AG04449 (cell line): ENCODE results near the gene MFAP2.

Source experiments
- CTCF ChIA-PET: fragments of 350-600 bp; formaldehyde crosslinking; extraction: SDS; loops from one replicate; lab custom pipeline; 2021; ENCODE audit warnings: antibody characterized with exemption; lab: Yijun Ruan, JAX
- POLR2A ChIA-PET: fragments of 400-600, 350-600 bp; formaldehyde crosslinking; extraction: SDS; loops from one replicate; lab custom pipeline; 2020; ENCODE audit warnings: antibody characterized with exemption, inconsistent platforms; lab: Yijun Ruan, JAX
- DNase-seq: peaks from one replicate; pipeline ENCODE4 v3.0.0-alpha.2; 2010; ENCODE audit warnings: low read depth, low spot score
- H3K4me3 ChIP-seq: 2 replicates; pipeline ENCODE4 v1.5.1; 2011; ENCODE audit warnings: low read depth, mild to moderate bottlenecking, control low read depth, low read length
- CTCF ChIP-seq: IDR thresholded peaks from one replicate; pipeline ENCODE4 v1.5.1; 2011; ENCODE audit warnings: mild to moderate bottlenecking, moderate library complexity, low read length, control low read depth, inconsistent platforms; ENCODE audit not compliant: insufficient read depth; ENCODE audit errors: missing control alignments

Gene MFAP2

GRCh38 chr1:16926491-16927073, 53.8 kb downstream of the MFAP2 start:
- no peak for TF ChIP-seq CTCF
- H3K4me3 ChIP-seq, result no peak overlapping the region
- DNase-seq, result no peak
- CTCF ChIA-PET, result interaction anchor here (1.4 kb wide), 1 partner anchor 33 kb away, joined by 5 read pairs; no protein-coding TSS in a partner anchor
- POLR2A ChIA-PET, result interaction anchor here (1.4 kb wide), 1 partner anchor 21 kb away, joined by 4 read pairs; no protein-coding TSS in a partner anchor

- no peak for DNase-seq
- TF ChIP-seq CTCF, result no peak
- ChIA-PET CTCF (interaction anchor here (1.4 kb wide), 1 partner anchor 34 kb away, joined by 5 read pairs; no protein-coding TSS in a partner anchor), POLR2A (interaction anchor here (0.7 to 1.4 kb wide), 2 partner anchors 21 to 126 kb away, joined by 3 to 4 read pairs; no protein-coding TSS in a partner anchor)
- no peak overlapping the region for H3K4me3 ChIP-seq
These were observed 54.6 kb downstream of the MFAP2 start for GRCh38 chr1:16925635-16926490.

GRCh38 chr1:16924919-16925477, 55.4 kb downstream of the MFAP2 start:
- no peak overlapping the region for H3K4me3 ChIP-seq
- no peak for DNase-seq
- TF ChIP-seq CTCF, result no peak
- CTCF ChIA-PET, result interaction anchor here (1.3 to 1.4 kb wide), 2 partner anchors 35 to 304 kb away, joined by 4 to 5 read pairs; no protein-coding TSS in a partner anchor
- POLR2A ChIA-PET, result interaction anchor here (1.4 kb wide), 1 partner anchor 20 kb away, joined by 4 read pairs; no protein-coding TSS in a partner anchor
